K562 (cell line): ENCODE data around the gene BHLHE40. TPM values are rescaled to one million over a fixed set of nuclear protein-coding genes. Genes with fewer than 3 reads are reported as not detected.

Experiments used
- CHCHD3 ChIP-seq: fragments of 250-450 bp; sonication (Bioruptor Pico); IDR thresholded peaks from 2 replicates; pipeline ENCODE4 v2.1.2; 2022; ENCODE audit warnings: mild to moderate bottlenecking
- CTBP1 ChIP-seq: fragments of 450-650 bp; IDR thresholded peaks from 2 replicates; pipeline ENCODE4 v1.6.1; 2016; ENCODE audit warnings: borderline replicate concordance
- SPI1 ChIP-seq: IDR thresholded peaks from 2 replicates; pipeline ENCODE4 v1.6.1; 2011; ENCODE audit warnings: low read depth, low read length, control low read depth, borderline replicate concordance
- TEAD1 ChIP-seq, 2 experiments: fragments of 450-650 bp in 1 of 2; sonication (generic) in 1 of 2; formaldehyde crosslinking; IDR thresholded peaks; 2 replicates each; pipeline versions ENCODE4 v1.4.0 to v1.8.0; 2020 to 2022; ENCODE audit warnings: mild to moderate bottlenecking in 2 of 2, missing genetic modification reagents in 1 of 2
- TSC22D4 ChIP-seq: fragments of 450-650 bp; IDR thresholded peaks from 2 replicates; pipeline ENCODE4 v1.6.1; 2016; ENCODE audit warnings: missing genetic modification characterization, missing biosample characterization, control low read depth
- WHSC1 ChIP-seq: IDR thresholded peaks from one replicate; pipeline ENCODE4 v1.6.1; 2012; ENCODE audit warnings: low read length, control low read depth, inconsistent platforms
- ZNF707 ChIP-seq: fragments of 250-450 bp; sonication (Bioruptor Pico); conservative IDR thresholded peaks from 2 replicates; pipeline ENCODE4 v1.8.0; 2022; ENCODE audit warnings: inconsistent platforms, mild to moderate bottlenecking, moderate library complexity
- polyA plus RNA-seq, 8 experiments: library from polyadenylated mRNA; depleted of rRNA in 4 of 8; stranded (reverse) in 5 of 8; unstranded in 3 of 8; fragments of >200 nt; fragmentation: Nextera tagmentation in 2 of 8; fragmentation: Illumina TruSeq in 1 of 8; extraction: Ambion mirVana in 2 of 8; extraction: Trizol in 1 of 8; gene quantifications; 2 replicates each; pipeline versions ENCODE4 v1.2.1 to v1.2.3, GENCODE V29; 2011 to 2014; ENCODE audit warnings: inconsistent platforms in 1 of 8, missing spikeins in 1 of 8
- total RNA-seq, 7 experiments: library from RNA; depleted of rRNA in 6 of 7; stranded (reverse); fragments of >200 nt in 6 of 7; fragmentation: Illumina TruSeq in 2 of 7; extraction: Trizol in 2 of 7; gene quantifications; 2 replicates each; pipeline versions ENCODE4 v1.2.1 to v1.2.3, GENCODE V29; 2011 to 2021; ENCODE audit warnings: low replicate concordance in 1 of 7
- TF ChIP-seq, protein P1 (sequence below), 3 experiments: IDR thresholded peaks in 2 of 3; conservative IDR thresholded peaks in 1 of 3; 2 replicates each; pipeline ENCODE4 v1.5.1; 2011 to 2012; ENCODE audit warnings: low read length in 3 of 3, mild to moderate bottlenecking in 3 of 3, control low read depth in 2 of 3, improper control_type of control experiment in 1 of 3, inconsistent platforms in 1 of 3, low read depth in 1 of 3, mixed read lengths in 1 of 3, moderate library complexity in 1 of 3; ENCODE audit not compliant: insufficient read depth in 2 of 3
- TF ChIP-seq, protein P2 (sequence below), 2 experiments: fragments of 450-650 bp; formaldehyde crosslinking in 1 of 2; IDR thresholded peaks; 2 replicates each; pipeline versions ENCODE4 v1.4.0 to v1.6.1; 2014 to 2020; ENCODE audit warnings: mild to moderate bottlenecking in 2 of 2, borderline replicate concordance in 1 of 2, low read depth in 1 of 2
- TF ChIP-seq, protein P3 (sequence below): fragments of 200-400 bp; formaldehyde crosslinking; IDR thresholded peaks from 2 replicates; pipeline ENCODE4 v1.6.1; 2017; ENCODE audit warnings: mild to moderate bottlenecking, low read depth, low read length, moderate library complexity
- TF ChIP-seq, protein P4 (sequence below): fragments of 450-650 bp; conservative IDR thresholded peaks from 2 replicates; pipeline ENCODE4 v1.6.1; 2016; ENCODE audit warnings: missing genetic modification characterization, low read depth, mild to moderate bottlenecking, missing compliant biosample characterization, moderate library complexity

The BHLHE40 gene
- total and polyA plus RNA-seq, 9 of the 15 experiments (the other 6 are each of a cell fraction or from before 2014, with no cell fraction given): 12.0 to 83.9 (median 31.4) TPM

DNA sequence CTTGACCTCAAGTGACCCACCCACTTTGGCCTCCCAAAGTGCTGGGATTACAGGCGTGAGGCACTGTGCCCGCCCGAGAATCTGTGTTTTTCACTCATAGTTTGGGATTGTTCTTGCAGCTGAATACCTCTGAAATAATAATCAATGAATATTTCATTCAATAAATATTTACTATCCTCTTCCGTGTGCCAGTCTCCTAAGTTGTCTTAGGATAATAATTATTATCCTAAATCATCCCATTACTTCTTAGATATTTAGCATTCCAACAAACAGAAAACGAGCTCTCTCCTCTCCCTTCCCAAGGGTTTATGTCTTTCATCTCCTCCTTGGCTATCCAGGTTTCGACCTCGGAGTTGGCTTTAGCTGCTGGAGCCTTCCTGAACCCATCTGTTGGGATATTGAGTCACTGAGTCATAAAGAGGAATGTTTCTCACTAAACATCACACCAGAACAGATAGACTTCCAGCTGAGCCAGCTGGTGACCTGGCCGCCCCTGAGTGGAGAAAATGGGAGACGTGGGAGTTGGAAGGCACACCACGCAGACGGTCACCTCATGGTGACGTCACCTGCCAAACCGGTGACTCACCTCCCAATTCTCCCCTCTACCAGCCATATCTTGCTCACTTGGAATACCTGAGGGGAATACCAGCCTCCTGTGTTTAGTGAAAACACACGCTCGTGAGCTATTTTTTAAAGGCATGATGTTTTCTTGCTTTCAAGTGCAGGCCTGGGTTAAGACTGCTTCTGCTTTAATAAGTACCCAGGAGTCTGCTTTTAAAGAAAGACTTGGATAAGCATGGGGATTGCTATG is 43.9 kb downstream of the BHLHE40 start (continued):
- TF ChIP-seq CHCHD3: no peak
- TF ChIP-seq WHSC1: peak; percentile 74
- peak; percentile 74 to 91; a peak in 3 of 4 replicates for TF ChIP-seq TEAD1 (CRISPR knock-in tag; IDR thresholded peaks at IDR 0.05)
- TF ChIP-seq ZNF707 (CRISPR knock-in tag): no peak
- no peak for TF ChIP-seq SPI1
- TF ChIP-seq, protein P1, sequence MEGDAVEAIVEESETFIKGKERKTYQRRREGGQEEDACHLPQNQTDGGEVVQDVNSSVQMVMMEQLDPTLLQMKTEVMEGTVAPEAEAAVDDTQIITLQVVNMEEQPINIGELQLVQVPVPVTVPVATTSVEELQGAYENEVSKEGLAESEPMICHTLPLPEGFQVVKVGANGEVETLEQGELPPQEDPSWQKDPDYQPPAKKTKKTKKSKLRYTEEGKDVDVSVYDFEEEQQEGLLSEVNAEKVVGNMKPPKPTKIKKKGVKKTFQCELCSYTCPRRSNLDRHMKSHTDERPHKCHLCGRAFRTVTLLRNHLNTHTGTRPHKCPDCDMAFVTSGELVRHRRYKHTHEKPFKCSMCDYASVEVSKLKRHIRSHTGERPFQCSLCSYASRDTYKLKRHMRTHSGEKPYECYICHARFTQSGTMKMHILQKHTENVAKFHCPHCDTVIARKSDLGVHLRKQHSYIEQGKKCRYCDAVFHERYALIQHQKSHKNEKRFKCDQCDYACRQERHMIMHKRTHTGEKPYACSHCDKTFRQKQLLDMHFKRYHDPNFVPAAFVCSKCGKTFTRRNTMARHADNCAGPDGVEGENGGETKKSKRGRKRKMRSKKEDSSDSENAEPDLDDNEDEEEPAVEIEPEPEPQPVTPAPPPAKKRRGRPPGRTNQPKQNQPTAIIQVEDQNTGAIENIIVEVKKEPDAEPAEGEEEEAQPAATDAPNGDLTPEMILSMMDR (IDR thresholded peaks at IDR 0.05 in 2 of 3, conservative IDR thresholded peaks at IDR 0.05 in 1 of 3; ENCODE audit: insufficient read depth in 2 of 3, low read depth in 1 of 3, low read length in 3 of 3): no peak; a peak in 1 of 6 replicates
- TF ChIP-seq, protein P2, sequence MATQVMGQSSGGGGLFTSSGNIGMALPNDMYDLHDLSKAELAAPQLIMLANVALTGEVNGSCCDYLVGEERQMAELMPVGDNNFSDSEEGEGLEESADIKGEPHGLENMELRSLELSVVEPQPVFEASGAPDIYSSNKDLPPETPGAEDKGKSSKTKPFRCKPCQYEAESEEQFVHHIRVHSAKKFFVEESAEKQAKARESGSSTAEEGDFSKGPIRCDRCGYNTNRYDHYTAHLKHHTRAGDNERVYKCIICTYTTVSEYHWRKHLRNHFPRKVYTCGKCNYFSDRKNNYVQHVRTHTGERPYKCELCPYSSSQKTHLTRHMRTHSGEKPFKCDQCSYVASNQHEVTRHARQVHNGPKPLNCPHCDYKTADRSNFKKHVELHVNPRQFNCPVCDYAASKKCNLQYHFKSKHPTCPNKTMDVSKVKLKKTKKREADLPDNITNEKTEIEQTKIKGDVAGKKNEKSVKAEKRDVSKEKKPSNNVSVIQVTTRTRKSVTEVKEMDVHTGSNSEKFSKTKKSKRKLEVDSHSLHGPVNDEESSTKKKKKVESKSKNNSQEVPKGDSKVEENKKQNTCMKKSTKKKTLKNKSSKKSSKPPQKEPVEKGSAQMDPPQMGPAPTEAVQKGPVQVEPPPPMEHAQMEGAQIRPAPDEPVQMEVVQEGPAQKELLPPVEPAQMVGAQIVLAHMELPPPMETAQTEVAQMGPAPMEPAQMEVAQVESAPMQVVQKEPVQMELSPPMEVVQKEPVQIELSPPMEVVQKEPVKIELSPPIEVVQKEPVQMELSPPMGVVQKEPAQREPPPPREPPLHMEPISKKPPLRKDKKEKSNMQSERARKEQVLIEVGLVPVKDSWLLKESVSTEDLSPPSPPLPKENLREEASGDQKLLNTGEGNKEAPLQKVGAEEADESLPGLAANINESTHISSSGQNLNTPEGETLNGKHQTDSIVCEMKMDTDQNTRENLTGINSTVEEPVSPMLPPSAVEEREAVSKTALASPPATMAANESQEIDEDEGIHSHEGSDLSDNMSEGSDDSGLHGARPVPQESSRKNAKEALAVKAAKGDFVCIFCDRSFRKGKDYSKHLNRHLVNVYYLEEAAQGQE (IDR thresholded peaks at IDR 0.05; ENCODE audit: borderline replicate concordance): peak; percentile 80
- TF ChIP-seq, protein P2 (CRISPR knock-in tag; IDR thresholded peaks at IDR 0.05; ENCODE audit: low read depth): no peak
- TF ChIP-seq, protein P3, sequence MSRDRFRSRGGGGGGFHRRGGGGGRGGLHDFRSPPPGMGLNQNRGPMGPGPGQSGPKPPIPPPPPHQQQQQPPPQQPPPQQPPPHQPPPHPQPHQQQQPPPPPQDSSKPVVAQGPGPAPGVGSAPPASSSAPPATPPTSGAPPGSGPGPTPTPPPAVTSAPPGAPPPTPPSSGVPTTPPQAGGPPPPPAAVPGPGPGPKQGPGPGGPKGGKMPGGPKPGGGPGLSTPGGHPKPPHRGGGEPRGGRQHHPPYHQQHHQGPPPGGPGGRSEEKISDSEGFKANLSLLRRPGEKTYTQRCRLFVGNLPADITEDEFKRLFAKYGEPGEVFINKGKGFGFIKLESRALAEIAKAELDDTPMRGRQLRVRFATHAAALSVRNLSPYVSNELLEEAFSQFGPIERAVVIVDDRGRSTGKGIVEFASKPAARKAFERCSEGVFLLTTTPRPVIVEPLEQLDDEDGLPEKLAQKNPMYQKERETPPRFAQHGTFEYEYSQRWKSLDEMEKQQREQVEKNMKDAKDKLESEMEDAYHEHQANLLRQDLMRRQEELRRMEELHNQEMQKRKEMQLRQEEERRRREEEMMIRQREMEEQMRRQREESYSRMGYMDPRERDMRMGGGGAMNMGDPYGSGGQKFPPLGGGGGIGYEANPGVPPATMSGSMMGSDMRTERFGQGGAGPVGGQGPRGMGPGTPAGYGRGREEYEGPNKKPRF: no peak
- TF ChIP-seq, protein P4, sequence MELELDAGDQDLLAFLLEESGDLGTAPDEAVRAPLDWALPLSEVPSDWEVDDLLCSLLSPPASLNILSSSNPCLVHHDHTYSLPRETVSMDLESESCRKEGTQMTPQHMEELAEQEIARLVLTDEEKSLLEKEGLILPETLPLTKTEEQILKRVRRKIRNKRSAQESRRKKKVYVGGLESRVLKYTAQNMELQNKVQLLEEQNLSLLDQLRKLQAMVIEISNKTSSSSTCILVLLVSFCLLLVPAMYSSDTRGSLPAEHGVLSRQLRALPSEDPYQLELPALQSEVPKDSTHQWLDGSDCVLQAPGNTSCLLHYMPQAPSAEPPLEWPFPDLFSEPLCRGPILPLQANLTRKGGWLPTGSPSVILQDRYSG (tag): peak; percentile 92
- no peak for TF ChIP-seq TSC22D4 (tag)
- peak; percentile 93 for TF ChIP-seq CTBP1
